Measurements from ENCODE around the gene RABAC1.

RABAC1 gene

DNA sequence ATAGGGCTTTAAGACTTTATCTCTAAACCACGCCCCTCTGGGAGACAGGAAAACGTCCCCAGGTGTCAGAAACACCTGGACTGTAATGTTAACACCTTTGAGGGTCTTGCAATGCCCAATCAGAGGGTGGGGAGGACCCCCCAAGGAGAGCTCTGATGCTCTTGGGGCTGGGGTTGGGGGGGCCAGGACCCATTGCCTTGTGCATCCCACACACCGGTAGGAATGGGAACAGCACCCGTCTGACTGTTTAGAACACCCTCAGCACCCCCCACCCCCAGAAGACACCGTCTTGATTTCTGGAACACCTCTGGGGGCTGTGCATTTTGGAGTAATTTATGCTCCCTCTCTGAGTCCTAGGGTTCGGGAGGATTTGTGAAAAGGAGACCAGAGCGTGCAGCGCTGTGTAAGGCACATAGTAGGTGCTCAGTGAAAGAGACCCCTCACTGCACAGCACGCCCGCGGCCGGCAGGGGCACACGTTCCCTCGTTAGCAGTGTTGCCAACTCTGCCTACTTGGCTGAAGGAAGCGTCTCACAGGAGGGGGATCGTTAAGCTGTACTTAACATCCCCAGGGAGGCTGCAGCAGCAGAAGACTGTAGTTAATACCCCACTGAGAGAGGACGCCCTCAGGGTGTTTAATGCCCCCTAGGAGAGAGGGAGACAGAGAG is 28.1 kb downstream of the RABAC1 start:
- TF ChIP-seq, protein P1, sequence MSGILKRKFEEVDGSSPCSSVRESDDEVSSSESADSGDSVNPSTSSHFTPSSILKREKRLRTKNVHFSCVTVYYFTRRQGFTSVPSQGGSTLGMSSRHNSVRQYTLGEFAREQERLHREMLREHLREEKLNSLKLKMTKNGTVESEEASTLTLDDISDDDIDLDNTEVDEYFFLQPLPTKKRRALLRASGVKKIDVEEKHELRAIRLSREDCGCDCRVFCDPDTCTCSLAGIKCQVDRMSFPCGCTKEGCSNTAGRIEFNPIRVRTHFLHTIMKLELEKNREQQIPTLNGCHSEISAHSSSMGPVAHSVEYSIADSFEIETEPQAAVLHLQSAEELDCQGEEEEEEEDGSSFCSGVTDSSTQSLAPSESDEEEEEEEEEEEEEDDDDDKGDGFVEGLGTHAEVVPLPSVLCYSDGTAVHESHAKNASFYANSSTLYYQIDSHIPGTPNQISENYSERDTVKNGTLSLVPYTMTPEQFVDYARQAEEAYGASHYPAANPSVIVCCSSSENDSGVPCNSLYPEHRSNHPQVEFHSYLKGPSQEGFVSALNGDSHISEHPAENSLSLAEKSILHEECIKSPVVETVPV (CRISPR knock-in tag; IDR thresholded peaks at IDR 0.05), result no peak
- TF ChIP-seq OSR1 (CRISPR knock-in tag; IDR thresholded peaks at IDR 0.05), result no peak
- TF ChIP-seq, protein P2, sequence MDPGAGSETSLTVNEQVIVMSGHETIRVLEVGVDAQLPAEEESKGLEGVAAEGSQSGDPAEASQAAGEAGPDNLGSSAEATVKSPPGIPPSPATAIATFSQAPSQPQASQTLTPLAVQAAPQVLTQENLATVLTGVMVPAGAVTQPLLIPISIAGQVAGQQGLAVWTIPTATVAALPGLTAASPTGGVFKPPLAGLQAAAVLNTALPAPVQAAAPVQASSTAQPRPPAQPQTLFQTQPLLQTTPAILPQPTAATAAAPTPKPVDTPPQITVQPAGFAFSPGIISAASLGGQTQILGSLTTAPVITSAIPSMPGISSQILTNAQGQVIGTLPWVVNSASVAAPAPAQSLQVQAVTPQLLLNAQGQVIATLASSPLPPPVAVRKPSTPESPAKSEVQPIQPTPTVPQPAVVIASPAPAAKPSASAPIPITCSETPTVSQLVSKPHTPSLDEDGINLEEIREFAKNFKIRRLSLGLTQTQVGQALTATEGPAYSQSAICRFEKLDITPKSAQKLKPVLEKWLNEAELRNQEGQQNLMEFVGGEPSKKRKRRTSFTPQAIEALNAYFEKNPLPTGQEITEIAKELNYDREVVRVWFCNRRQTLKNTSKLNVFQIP (CRISPR knock-in tag; IDR thresholded peaks at IDR 0.05; ENCODE audit: borderline replicate concordance, low read depth), result no peak
- no peak for TF ChIP-seq ISL1 (CRISPR knock-in tag; IDR thresholded peaks at IDR 0.05)
- no peak for TF ChIP-seq ARNTL (CRISPR knock-in tag; IDR thresholded peaks at IDR 0.05; ENCODE audit: borderline replicate concordance, low read depth)
- TF ChIP-seq RARB (CRISPR knock-in tag; IDR thresholded peaks at IDR 0.05), result no peak
- TF ChIP-seq GLIS3 (CRISPR knock-in tag; IDR thresholded peaks at IDR 0.05), result no peak
- TF ChIP-seq CREB5 (CRISPR knock-in tag; IDR thresholded peaks at IDR 0.05; ENCODE audit: low read depth), result no peak
- no peak for TF ChIP-seq ZNF70 (CRISPR knock-in tag; IDR thresholded peaks at IDR 0.05)
- TF ChIP-seq ZNF8 (CRISPR knock-in tag; IDR thresholded peaks at IDR 0.05), result no peak
- TF ChIP-seq SNAI2 (CRISPR knock-in tag; IDR thresholded peaks at IDR 0.05), result no peak
- TF ChIP-seq ESRRG (CRISPR knock-in tag; IDR thresholded peaks at IDR 0.05), result no peak
- TF ChIP-seq ZNF565 (CRISPR knock-in tag; conservative IDR thresholded peaks at IDR 0.05; ENCODE audit: low read depth), result no peak
- TF ChIP-seq ZC3H10 (CRISPR knock-in tag; IDR thresholded peaks at IDR 0.05), result no peak
- no peak for TF ChIP-seq BACH2 (CRISPR knock-in tag; IDR thresholded peaks at IDR 0.05; ENCODE audit: borderline replicate concordance)
- no peak for TF ChIP-seq TOX (CRISPR knock-in tag; IDR thresholded peaks at IDR 0.05; ENCODE audit: borderline replicate concordance)
- TF ChIP-seq PATZ1 (CRISPR knock-in tag; IDR thresholded peaks at IDR 0.05; ENCODE audit: borderline replicate concordance), result no peak
- no peak for ATAC-seq

DNA sequence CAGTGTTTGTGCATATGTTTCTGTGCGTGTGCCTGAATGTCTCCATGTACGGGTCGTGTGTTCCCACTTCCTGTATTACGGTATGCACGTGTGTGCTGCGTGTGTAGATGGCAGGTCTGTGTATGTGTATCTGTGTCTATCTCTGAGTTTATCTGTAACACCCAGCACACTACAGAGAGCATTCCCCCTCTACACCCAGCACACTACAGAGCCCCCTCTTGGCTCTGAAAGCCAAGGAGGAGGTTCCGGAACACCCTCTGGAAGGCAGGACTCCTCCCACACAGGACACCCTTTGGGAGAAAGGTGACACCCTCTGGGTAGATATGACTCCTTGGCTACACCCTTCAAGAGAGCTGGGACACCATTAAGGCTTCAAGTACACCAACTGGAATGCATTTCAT is 28.8 kb downstream of the RABAC1 start:
- no peak for TF ChIP-seq SNAI2 (CRISPR knock-in tag; IDR thresholded peaks at IDR 0.05)
- TF ChIP-seq ISL1 (CRISPR knock-in tag; IDR thresholded peaks at IDR 0.05), result no peak
- TF ChIP-seq ESRRG (CRISPR knock-in tag; IDR thresholded peaks at IDR 0.05), result no peak
- TF ChIP-seq ARNTL (CRISPR knock-in tag; IDR thresholded peaks at IDR 0.05; ENCODE audit: borderline replicate concordance, low read depth), result no peak
- TF ChIP-seq, protein P1 (CRISPR knock-in tag; IDR thresholded peaks at IDR 0.05), result no peak
- TF ChIP-seq ZC3H10 (CRISPR knock-in tag; IDR thresholded peaks at IDR 0.05), result no peak
- no peak for TF ChIP-seq TOX (CRISPR knock-in tag; IDR thresholded peaks at IDR 0.05; ENCODE audit: borderline replicate concordance)
- TF ChIP-seq ZFP30 (CRISPR knock-in tag; IDR thresholded peaks at IDR 0.05), result no peak
- no peak for TF ChIP-seq GLIS3 (CRISPR knock-in tag; IDR thresholded peaks at IDR 0.05)
- TF ChIP-seq ZNF8 (CRISPR knock-in tag; IDR thresholded peaks at IDR 0.05), result no peak
- TF ChIP-seq ZNF70 (CRISPR knock-in tag; IDR thresholded peaks at IDR 0.05), result no peak
- TF ChIP-seq ZFP3 (CRISPR knock-in tag; IDR thresholded peaks at IDR 0.05), result no peak
- ATAC-seq, result no peak

- ATAC-seq, result no peak
- TF ChIP-seq, protein P3, sequence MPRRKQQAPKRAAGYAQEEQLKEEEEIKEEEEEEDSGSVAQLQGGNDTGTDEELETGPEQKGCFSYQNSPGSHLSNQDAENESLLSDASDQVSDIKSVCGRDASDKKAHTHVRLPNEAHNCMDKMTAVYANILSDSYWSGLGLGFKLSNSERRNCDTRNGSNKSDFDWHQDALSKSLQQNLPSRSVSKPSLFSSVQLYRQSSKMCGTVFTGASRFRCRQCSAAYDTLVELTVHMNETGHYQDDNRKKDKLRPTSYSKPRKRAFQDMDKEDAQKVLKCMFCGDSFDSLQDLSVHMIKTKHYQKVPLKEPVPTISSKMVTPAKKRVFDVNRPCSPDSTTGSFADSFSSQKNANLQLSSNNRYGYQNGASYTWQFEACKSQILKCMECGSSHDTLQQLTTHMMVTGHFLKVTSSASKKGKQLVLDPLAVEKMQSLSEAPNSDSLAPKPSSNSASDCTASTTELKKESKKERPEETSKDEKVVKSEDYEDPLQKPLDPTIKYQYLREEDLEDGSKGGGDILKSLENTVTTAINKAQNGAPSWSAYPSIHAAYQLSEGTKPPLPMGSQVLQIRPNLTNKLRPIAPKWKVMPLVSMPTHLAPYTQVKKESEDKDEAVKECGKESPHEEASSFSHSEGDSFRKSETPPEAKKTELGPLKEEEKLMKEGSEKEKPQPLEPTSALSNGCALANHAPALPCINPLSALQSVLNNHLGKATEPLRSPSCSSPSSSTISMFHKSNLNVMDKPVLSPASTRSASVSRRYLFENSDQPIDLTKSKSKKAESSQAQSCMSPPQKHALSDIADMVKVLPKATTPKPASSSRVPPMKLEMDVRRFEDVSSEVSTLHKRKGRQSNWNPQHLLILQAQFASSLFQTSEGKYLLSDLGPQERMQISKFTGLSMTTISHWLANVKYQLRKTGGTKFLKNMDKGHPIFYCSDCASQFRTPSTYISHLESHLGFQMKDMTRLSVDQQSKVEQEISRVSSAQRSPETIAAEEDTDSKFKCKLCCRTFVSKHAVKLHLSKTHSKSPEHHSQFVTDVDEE (CRISPR knock-in tag; IDR thresholded peaks at IDR 0.05), result no peak
- no peak for TF ChIP-seq SNAI2 (CRISPR knock-in tag; IDR thresholded peaks at IDR 0.05)
- no peak for TF ChIP-seq BACH2 (CRISPR knock-in tag; IDR thresholded peaks at IDR 0.05; ENCODE audit: borderline replicate concordance)
- TF ChIP-seq CSDC2 (CRISPR knock-in tag; IDR thresholded peaks at IDR 0.05), result no peak
- TF ChIP-seq ZFP30 (CRISPR knock-in tag; IDR thresholded peaks at IDR 0.05), result no peak
- TF ChIP-seq ZNF565 (CRISPR knock-in tag; conservative IDR thresholded peaks at IDR 0.05; ENCODE audit: low read depth), result no peak
- no peak for TF ChIP-seq RARB (CRISPR knock-in tag; IDR thresholded peaks at IDR 0.05)
- TF ChIP-seq TCF4 (CRISPR knock-in tag; IDR thresholded peaks at IDR 0.05; ENCODE audit: borderline replicate concordance), result no peak
- no peak for TF ChIP-seq ISL1 (CRISPR knock-in tag; IDR thresholded peaks at IDR 0.05)
- TF ChIP-seq PATZ1 (CRISPR knock-in tag; IDR thresholded peaks at IDR 0.05; ENCODE audit: borderline replicate concordance), result no peak
- TF ChIP-seq ZFP3 (CRISPR knock-in tag; IDR thresholded peaks at IDR 0.05), result no peak
- TF ChIP-seq OSR1 (CRISPR knock-in tag; IDR thresholded peaks at IDR 0.05), result no peak
- no peak for TF ChIP-seq ZC3H10 (CRISPR knock-in tag; IDR thresholded peaks at IDR 0.05)
These were observed 29.5 kb downstream of the RABAC1 start for GRCh38 chr19:41929536-41930071.

Data from SK-N-SH treated with all-trans-retinoic acid at 6 μM for 48 hours (cell line).